Neural progenitor cell (in vitro differentiated cells): ENCODE measurements around the gene SLC35A2. TPM values are rescaled to one million over a fixed set of nuclear protein-coding genes. Genes with fewer than 3 reads are reported as not detected.
A peak's percentile ranks its signal among the peaks of the same experiment; 100 is the strongest.

Experiments
- DNase-seq: peaks from one replicate; pipeline ENCODE4 v3.0.0-alpha.2; 2016; ENCODE audit warnings: low spot score
- H2AFZ ChIP-seq: fragments of 200-600 bp; sonication (generic); replicated peaks from 2 replicates; pipeline ENCODE4 v1.6.1; 2016; ENCODE audit warnings: antibody characterized with exemption
- H3F3A ChIP-seq: fragments of 200-600 bp; sonication (generic); 2 replicates; pipeline ENCODE4 v1.6.1; 2016; ENCODE audit warnings: antibody characterized with exemption, low read depth
- H3K27ac ChIP-seq: fragments of 200-600 bp; sonication (generic); 2 replicates; pipeline ENCODE4 v1.5.1; 2016; ENCODE audit warnings: mild to moderate bottlenecking
- H3K27me3 ChIP-seq: fragments of 200-600 bp; sonication (generic); 2 replicates; pipeline ENCODE4 v1.6.1; 2016; ENCODE audit warnings: mild to moderate bottlenecking, moderate library complexity
- H3K36me3 ChIP-seq: fragments of 200-600 bp; sonication (generic); 2 replicates; pipeline ENCODE4 v1.5.1; 2016
- H3K4me1 ChIP-seq: fragments of 200-600 bp; sonication (generic); 2 replicates; pipeline ENCODE4 v1.6.1; 2016; ENCODE audit warnings: mixed run types
- H3K4me2 ChIP-seq: fragments of 200-600 bp; sonication (generic); 2 replicates; pipeline ENCODE4 v1.6.1; 2016
- H3K4me3 ChIP-seq: fragments of 200-600 bp; sonication (generic); 2 replicates; pipeline ENCODE4 v1.5.1; 2016
- H3K79me2 ChIP-seq: fragments of 200-600 bp; sonication (generic); 2 replicates; pipeline ENCODE4 v1.6.1; 2016; ENCODE audit warnings: low read depth
- H3K9ac ChIP-seq: fragments of 200-600 bp; sonication (generic); 2 replicates; pipeline ENCODE4 v1.6.1; 2016
- H3K9me3 ChIP-seq: fragments of 200-600 bp; sonication (generic); 2 replicates; pipeline ENCODE4 v1.5.1; 2016; ENCODE audit warnings: low read depth
- H4K20me1 ChIP-seq: fragments of 200-600 bp; sonication (generic); 2 replicates; pipeline ENCODE4 v1.6.1; 2016; ENCODE audit warnings: low read depth
- H3K27ac Mint-ChIP-seq: 3 replicates; pipeline ENCODE4 v1.8.0; 2021; ENCODE audit warnings: mixed read lengths
- H3K27me3 Mint-ChIP-seq: 2 replicates; pipeline ENCODE4 v1.8.0; 2022; ENCODE audit warnings: low read depth, mild to moderate bottlenecking, inconsistent platforms, moderate library complexity, mixed read lengths; ENCODE audit not compliant: insufficient read depth
- H3K36me3 Mint-ChIP-seq: 3 replicates; pipeline ENCODE4 v1.8.0; 2021; ENCODE audit warnings: mixed read lengths
- H3K4me1 Mint-ChIP-seq: 3 replicates; pipeline ENCODE4 v1.8.0; 2021; ENCODE audit warnings: mixed read lengths
- H3K4me3 Mint-ChIP-seq: 3 replicates; pipeline ENCODE4 v1.8.0; 2021; ENCODE audit warnings: mild to moderate bottlenecking, moderate library complexity, mixed read lengths
- H3K9me3 Mint-ChIP-seq: 3 replicates; pipeline ENCODE4 v1.8.0; 2020; ENCODE audit warnings: mixed read lengths
- CTCF ChIP-seq: fragments of 200-600 bp; sonication (generic); IDR thresholded peaks from 2 replicates; pipeline ENCODE4 v1.5.1; 2017; ENCODE audit warnings: antibody characterized with exemption, mild to moderate bottlenecking
- EZH2 ChIP-seq: fragments of 200-600 bp; sonication (generic); IDR thresholded peaks from 2 replicates; pipeline ENCODE4 v1.6.1; 2017; ENCODE audit warnings: antibody characterized with exemption, mild to moderate bottlenecking, moderate library complexity
- EZH2phosphoT487 ChIP-seq: fragments of 200-600 bp; sonication (generic); IDR thresholded peaks from 2 replicates; pipeline ENCODE4 v1.6.1; 2017; ENCODE audit warnings: antibody characterized with exemption
- total RNA-seq: library from RNA; depleted of rRNA; stranded (reverse); fragments of >200 nt; gene quantifications from 2 replicates; pipeline ENCODE4 v1.2.3, GENCODE V29; 2015; ENCODE audit warnings: low replicate concordance

SLC35A2 gene
- total RNA-seq, 1 donor from 2014 or later: 8.6 TPM

DNA sequence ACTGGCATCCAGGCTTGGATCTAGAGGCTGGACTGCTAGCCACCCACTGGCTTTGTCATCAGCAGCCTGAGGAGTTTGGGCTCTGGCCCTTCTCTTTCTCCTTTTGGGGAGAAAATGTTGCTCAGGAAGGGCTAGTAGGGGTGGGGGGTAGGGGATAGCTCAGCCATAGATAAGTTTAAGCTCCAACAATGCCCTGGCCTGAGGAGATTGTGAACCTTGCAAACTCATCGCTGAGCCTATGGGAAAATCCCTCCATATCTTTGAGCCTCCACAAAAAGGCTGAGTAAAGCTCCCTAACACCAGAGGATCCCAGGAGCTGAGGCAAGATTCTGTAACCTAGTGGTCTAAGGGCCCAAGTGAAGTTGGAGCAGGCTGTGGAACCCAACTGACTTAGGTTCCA lies 37.1 kb upstream of the SLC35A2 start:
- Histone ChIP-seq H3K27ac (no peak overlapping the region), H3K36me3 (no peaks in the 10 kb centered on the region), H3K4me3 (no peak overlapping the region), H3K4me1 (no peaks in the 10 kb centered on the region), H4K20me1 (peaks cover 35% of the 10 kb centered on the region), H3K79me2 (peaks cover 65% of the 10 kb centered on the region), H3K9ac (no peak overlapping the region), H3K9me3 (no peaks in the 10 kb centered on the region), H3K4me2 (no peak overlapping the region), H3K27me3 (no peaks in the 10 kb centered on the region), H3F3A (no peaks in the 10 kb centered on the region), H2AFZ (no peak overlapping the region)
- H3K27me3 Mint-ChIP-seq: peaks cover 2% of the 10 kb centered on the region
- no peak overlapping the region for H3K27ac Mint-ChIP-seq
- no peaks in the 10 kb centered on the region for H3K4me1 Mint-ChIP-seq
- H3K36me3 Mint-ChIP-seq: peaks cover 2% of the 10 kb centered on the region
- H3K4me3 Mint-ChIP-seq: no peak overlapping the region
- H3K9me3 Mint-ChIP-seq: peaks cover 3% of the 10 kb centered on the region
- no peak for DNase-seq
- TF ChIP-seq EZH2 (no peak), CTCF (no peak), EZH2phosphoT487 (no peak)

GRCh38 chrX:48945517-48946348 lies 34.3 kb upstream of the SLC35A2 start:
- TF ChIP-seq EZH2phosphoT487 (no peak), CTCF (peak; percentile 76), EZH2 (no peak)
- Mint-ChIP-seq H3K9me3 (peaks cover 3% of the 10 kb centered on the region), H3K4me3 (no peak overlapping the region), H3K4me1 (no peaks in the 10 kb centered on the region), H3K27me3 (peaks cover 6% of the 10 kb centered on the region), H3K27ac (peak overlapping the region; percentile 13), H3K36me3 (peaks cover 4% of the 10 kb centered on the region)
- H3K4me1 ChIP-seq: no peaks in the 10 kb centered on the region
- H3K4me2 ChIP-seq: no peak overlapping the region
- H3K9me3 ChIP-seq: no peaks in the 10 kb centered on the region
- peaks cover 58% of the 10 kb centered on the region for H3K79me2 ChIP-seq
- H3K27me3 ChIP-seq: no peaks in the 10 kb centered on the region
- no peaks in the 10 kb centered on the region for H3K36me3 ChIP-seq
- H3F3A ChIP-seq: no peaks in the 10 kb centered on the region
- no peak overlapping the region for H3K4me3 ChIP-seq
- DNase-seq: peak; percentile 74
- H4K20me1 ChIP-seq: peaks cover 19% of the 10 kb centered on the region
- peak overlapping the region; percentile 9 for H3K27ac ChIP-seq
- no peak overlapping the region for H2AFZ ChIP-seq
- no peak overlapping the region for H3K9ac ChIP-seq

DNA sequence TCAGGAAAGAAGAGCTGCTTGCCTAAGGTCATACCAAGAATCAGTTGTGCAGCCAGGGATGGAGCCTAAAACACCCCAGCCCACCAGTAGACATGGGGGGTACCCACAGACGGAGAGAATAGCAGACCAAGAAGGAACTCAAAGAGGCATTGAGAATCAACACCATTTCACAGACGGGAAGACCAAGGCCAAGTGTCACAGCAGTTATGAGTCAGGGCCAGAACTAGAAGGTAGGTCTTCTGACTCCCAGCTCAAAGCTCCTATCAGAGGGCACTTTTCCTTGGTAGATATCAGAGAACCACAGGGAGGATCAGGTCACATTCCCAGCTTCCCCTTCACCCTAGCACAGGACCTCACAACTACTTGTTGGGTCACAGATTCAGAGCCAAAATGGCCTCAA lies 31.4 kb upstream of the SLC35A2 start:
- Mint-ChIP-seq H3K4me1 (no peaks in the 10 kb centered on the region), H3K27me3 (peaks cover 6% of the 10 kb centered on the region), H3K4me3 (no peak overlapping the region), H3K9me3 (peaks cover 6% of the 10 kb centered on the region), H3K36me3 (peaks cover 2% of the 10 kb centered on the region), H3K27ac (no peak overlapping the region)
- H2AFZ ChIP-seq: no peak overlapping the region
- DNase-seq: no peak
- H3K27ac ChIP-seq: no peak overlapping the region
- H3K9ac ChIP-seq: no peak overlapping the region
- H3K36me3 ChIP-seq: no peaks in the 10 kb centered on the region
- H3F3A ChIP-seq: no peaks in the 10 kb centered on the region
- peaks cover 22% of the 10 kb centered on the region for H4K20me1 ChIP-seq
- no peaks in the 10 kb centered on the region for H3K27me3 ChIP-seq
- H3K9me3 ChIP-seq: no peaks in the 10 kb centered on the region
- H3K4me2 ChIP-seq: no peak overlapping the region
- TF ChIP-seq EZH2 (no peak), CTCF (no peak), EZH2phosphoT487 (no peak)
- no peaks in the 10 kb centered on the region for H3K4me1 ChIP-seq
- H3K4me3 ChIP-seq: no peak overlapping the region
- H3K79me2 ChIP-seq: peaks cover 72% of the 10 kb centered on the region
